ENCODE measurements around the gene FBF1. TPM values are rescaled to one million over a fixed set of nuclear protein-coding genes. Genes with fewer than 3 reads are reported as not detected.

The FBF1 gene
- polyA plus RNA-seq, 1 donor from 2014 or later: 13.5 TPM

DNA sequence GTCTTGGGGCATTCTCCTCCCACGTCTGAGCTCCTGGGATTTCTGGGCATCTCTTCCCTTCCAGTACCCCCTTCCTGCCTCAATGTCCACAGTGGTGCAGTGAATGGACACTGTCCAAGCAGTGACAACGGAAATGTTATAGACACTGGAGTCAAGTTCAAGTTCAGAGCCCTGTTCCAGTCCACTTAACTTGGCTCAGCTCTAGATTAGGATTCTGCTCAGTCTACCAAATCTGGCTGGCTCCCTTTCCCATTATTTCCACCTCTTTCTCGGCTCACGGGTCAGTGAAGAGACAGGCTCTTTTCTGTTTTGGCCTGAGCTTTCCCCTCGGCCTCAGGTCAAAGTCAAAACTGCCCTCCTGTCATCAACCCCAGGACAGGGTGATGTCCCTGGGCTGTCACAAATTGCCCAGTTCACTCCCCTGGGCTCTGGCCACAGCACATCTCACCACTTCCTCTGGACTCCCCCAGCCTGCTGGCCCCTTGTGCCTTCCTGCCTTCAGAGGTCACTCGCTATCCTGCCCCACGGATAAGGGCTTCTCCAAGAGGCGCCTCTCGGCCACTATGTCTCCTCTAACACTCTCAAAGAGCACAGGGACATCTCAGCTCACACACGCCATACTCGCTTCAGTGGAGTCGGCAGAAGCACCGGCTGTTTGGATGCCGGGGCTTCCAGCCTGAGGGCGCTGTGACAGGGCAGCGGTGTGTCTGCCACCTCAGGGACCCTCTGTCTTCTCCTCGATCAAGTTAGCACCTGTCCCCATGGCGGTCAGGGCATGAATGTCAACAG, 18.5 kb downstream of the FBF1 start:
- no peaks in the 10 kb centered on the region for H3F3A ChIP-seq (ENCODE audit: insufficient read depth, low read length, poor library complexity, severe bottlenecking)
- TF ChIP-seq, protein P1, sequence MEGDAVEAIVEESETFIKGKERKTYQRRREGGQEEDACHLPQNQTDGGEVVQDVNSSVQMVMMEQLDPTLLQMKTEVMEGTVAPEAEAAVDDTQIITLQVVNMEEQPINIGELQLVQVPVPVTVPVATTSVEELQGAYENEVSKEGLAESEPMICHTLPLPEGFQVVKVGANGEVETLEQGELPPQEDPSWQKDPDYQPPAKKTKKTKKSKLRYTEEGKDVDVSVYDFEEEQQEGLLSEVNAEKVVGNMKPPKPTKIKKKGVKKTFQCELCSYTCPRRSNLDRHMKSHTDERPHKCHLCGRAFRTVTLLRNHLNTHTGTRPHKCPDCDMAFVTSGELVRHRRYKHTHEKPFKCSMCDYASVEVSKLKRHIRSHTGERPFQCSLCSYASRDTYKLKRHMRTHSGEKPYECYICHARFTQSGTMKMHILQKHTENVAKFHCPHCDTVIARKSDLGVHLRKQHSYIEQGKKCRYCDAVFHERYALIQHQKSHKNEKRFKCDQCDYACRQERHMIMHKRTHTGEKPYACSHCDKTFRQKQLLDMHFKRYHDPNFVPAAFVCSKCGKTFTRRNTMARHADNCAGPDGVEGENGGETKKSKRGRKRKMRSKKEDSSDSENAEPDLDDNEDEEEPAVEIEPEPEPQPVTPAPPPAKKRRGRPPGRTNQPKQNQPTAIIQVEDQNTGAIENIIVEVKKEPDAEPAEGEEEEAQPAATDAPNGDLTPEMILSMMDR (IDR thresholded peaks at IDR 0.05; ENCODE audit: poor library complexity, severe bottlenecking): no peak
- TF ChIP-seq RAD21 (conservative IDR thresholded peaks at IDR 0.05): no peak
- TF ChIP-seq EP300 (conservative IDR thresholded peaks at IDR 0.05; ENCODE audit: poor library complexity, severe bottlenecking): no peak
- no peak for TF ChIP-seq MXI1 (conservative IDR thresholded peaks at IDR 0.05; ENCODE audit: poor library complexity, severe bottlenecking)
- no peak for TF ChIP-seq SMC3 (conservative IDR thresholded peaks at IDR 0.05; ENCODE audit: poor library complexity)
- TF ChIP-seq, protein P2, sequence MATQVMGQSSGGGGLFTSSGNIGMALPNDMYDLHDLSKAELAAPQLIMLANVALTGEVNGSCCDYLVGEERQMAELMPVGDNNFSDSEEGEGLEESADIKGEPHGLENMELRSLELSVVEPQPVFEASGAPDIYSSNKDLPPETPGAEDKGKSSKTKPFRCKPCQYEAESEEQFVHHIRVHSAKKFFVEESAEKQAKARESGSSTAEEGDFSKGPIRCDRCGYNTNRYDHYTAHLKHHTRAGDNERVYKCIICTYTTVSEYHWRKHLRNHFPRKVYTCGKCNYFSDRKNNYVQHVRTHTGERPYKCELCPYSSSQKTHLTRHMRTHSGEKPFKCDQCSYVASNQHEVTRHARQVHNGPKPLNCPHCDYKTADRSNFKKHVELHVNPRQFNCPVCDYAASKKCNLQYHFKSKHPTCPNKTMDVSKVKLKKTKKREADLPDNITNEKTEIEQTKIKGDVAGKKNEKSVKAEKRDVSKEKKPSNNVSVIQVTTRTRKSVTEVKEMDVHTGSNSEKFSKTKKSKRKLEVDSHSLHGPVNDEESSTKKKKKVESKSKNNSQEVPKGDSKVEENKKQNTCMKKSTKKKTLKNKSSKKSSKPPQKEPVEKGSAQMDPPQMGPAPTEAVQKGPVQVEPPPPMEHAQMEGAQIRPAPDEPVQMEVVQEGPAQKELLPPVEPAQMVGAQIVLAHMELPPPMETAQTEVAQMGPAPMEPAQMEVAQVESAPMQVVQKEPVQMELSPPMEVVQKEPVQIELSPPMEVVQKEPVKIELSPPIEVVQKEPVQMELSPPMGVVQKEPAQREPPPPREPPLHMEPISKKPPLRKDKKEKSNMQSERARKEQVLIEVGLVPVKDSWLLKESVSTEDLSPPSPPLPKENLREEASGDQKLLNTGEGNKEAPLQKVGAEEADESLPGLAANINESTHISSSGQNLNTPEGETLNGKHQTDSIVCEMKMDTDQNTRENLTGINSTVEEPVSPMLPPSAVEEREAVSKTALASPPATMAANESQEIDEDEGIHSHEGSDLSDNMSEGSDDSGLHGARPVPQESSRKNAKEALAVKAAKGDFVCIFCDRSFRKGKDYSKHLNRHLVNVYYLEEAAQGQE (IDR thresholded peaks at IDR 0.05; ENCODE audit: borderline replicate concordance): no peak
- TF ChIP-seq EZH2 (IDR thresholded peaks at IDR 0.05; ENCODE audit: borderline replicate concordance, insufficient read depth, low read length, poor library complexity, severe bottlenecking): no peak
- no peak for TF ChIP-seq TAF1 (IDR thresholded peaks at IDR 0.05; ENCODE audit: low read depth)
- no peak for TF ChIP-seq POLR2AphosphoS5 (IDR thresholded peaks at IDR 0.05)
- H3K4me2 ChIP-seq (ENCODE audit: low read length): no peak overlapping the region
- H3K27ac ChIP-seq (ENCODE audit: low read length): no peak overlapping the region
- no peaks in the 10 kb centered on the region for H3K79me2 ChIP-seq (replicated peaks; ENCODE audit: insufficient read depth, low read length)
- H3K27me3 ChIP-seq (ENCODE audit: insufficient read depth, low read depth, low read length): no peaks in the 10 kb centered on the region
- no peaks in the 10 kb centered on the region for H3K9me2 ChIP-seq (ENCODE audit: insufficient read depth, low read length)
- no peaks in the 10 kb centered on the region for H3K9me3 ChIP-seq (ENCODE audit: low read length)
- no peak overlapping the region for H3K4me3 ChIP-seq (ENCODE audit: low read length)
- H3K36me3 ChIP-seq (ENCODE audit: insufficient read depth, low read length): no peaks in the 10 kb centered on the region
- H3K9ac ChIP-seq (ENCODE audit: low read length): no peak overlapping the region
- H2AFZ ChIP-seq (ENCODE audit: low read depth, low read length): no peak overlapping the region
- no peaks in the 10 kb centered on the region for H4K20me1 ChIP-seq (ENCODE audit: insufficient read depth)

DNA sequence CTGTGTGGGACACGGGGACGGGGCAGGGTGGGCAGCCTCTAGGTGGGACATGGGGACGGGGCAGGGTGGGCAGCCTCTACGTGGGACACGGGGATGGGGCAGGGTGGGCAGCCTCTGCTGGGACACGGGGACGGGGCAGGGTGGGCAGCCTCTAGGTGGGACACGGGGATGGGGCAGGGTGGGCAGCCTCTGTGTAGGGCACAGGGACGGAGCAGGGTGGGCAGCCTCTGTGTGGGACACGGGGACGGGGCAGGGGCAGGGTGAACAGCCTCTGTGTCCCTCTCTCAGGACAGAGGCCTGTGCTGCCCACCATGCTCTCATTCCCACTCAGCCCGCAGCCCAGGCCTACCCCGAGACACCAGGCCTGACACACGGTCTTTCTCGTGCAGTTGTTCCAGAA, 19.2 kb downstream of the FBF1 start:
- no peak overlapping the region for H2AFZ ChIP-seq (ENCODE audit: low read depth, low read length)
- H3K9me3 ChIP-seq (ENCODE audit: low read length): no peaks in the 10 kb centered on the region
- H3F3A ChIP-seq (ENCODE audit: insufficient read depth, low read length, poor library complexity, severe bottlenecking): no peaks in the 10 kb centered on the region
- TF ChIP-seq SMC3 (conservative IDR thresholded peaks at IDR 0.05; ENCODE audit: poor library complexity) (no peak), RAD21 (conservative IDR thresholded peaks at IDR 0.05) (no peak), MXI1 (conservative IDR thresholded peaks at IDR 0.05; ENCODE audit: poor library complexity, severe bottlenecking) (no peak), EP300 (conservative IDR thresholded peaks at IDR 0.05; ENCODE audit: poor library complexity, severe bottlenecking) (no peak), EZH2 (IDR thresholded peaks at IDR 0.05; ENCODE audit: borderline replicate concordance, insufficient read depth, low read length, poor library complexity, severe bottlenecking) (no peak)
- TF ChIP-seq, protein P2 (IDR thresholded peaks at IDR 0.05; ENCODE audit: borderline replicate concordance): no peak
- TF ChIP-seq, protein P1 (IDR thresholded peaks at IDR 0.05; ENCODE audit: poor library complexity, severe bottlenecking): no peak
- no peaks in the 10 kb centered on the region for H3K36me3 ChIP-seq (ENCODE audit: insufficient read depth, low read length)
- no peak overlapping the region for H3K4me2 ChIP-seq (ENCODE audit: low read length)
- H3K4me3 ChIP-seq (ENCODE audit: low read length): no peak overlapping the region
- no peaks in the 10 kb centered on the region for H4K20me1 ChIP-seq (ENCODE audit: insufficient read depth)
- no peak overlapping the region for H3K9ac ChIP-seq (ENCODE audit: low read length)
- no peaks in the 10 kb centered on the region for H3K9me2 ChIP-seq (ENCODE audit: insufficient read depth, low read length)
- no peak overlapping the region for H3K27ac ChIP-seq (ENCODE audit: low read length)
- H3K79me2 ChIP-seq (replicated peaks; ENCODE audit: insufficient read depth, low read length): no peaks in the 10 kb centered on the region
- no peaks in the 10 kb centered on the region for H3K27me3 ChIP-seq (ENCODE audit: insufficient read depth, low read depth, low read length)
